HEK293 (cell line): ENCODE data around the gene PCBP4.

Experiments used
- CTCF ChIA-PET: fragments of 350-600 bp; formaldehyde crosslinking; extraction: SDS; loops from one replicate; lab custom pipeline; 2021; ENCODE audit warnings: antibody characterized with exemption; lab: Yijun Ruan, JAX
- POLR2A ChIA-PET: fragments of 300-600 bp; formaldehyde crosslinking; extraction: SDS; loops from one replicate; lab custom pipeline; 2020; ENCODE audit warnings: antibody characterized with exemption, inconsistent platforms; lab: Yijun Ruan, JAX
- H3K27ac ChIP-seq: fragments of 200-500 bp; sonication (Bioruptor generic); 2 replicates; pipeline ENCODE4 v1.5.1; 2014; ENCODE audit warnings: low read depth, low read length, control low read depth, inconsistent platforms; ENCODE audit errors: extremely low read depth
- H3K36me3 ChIP-seq, 2 experiments: fragments of 200-500 bp in 1 of 2; sonication (Bioruptor generic) in 1 of 2; 1 replicate in 1 of 2; 2 replicates in 1 of 2; pipeline ENCODE4 v1.5.1; 2014 to 2017; ENCODE audit warnings: inconsistent platforms in 2 of 2, low read length in 2 of 2; ENCODE audit not compliant: control insufficient read depth in 2 of 2, insufficient read depth in 1 of 2
- H3K4me1 ChIP-seq: fragments of 200-500 bp; sonication (Bioruptor generic); 2 replicates; pipeline ENCODE4 v1.5.1; 2014; ENCODE audit warnings: mild to moderate bottlenecking, low read length, inconsistent platforms; ENCODE audit not compliant: control insufficient read depth, insufficient read depth
- H3K4me3 ChIP-seq: 2 replicates; pipeline ENCODE4 v1.5.1; 2011; ENCODE audit warnings: low read depth, mild to moderate bottlenecking, control low read depth, low read length, moderate library complexity
- H3K9me3 ChIP-seq: fragments of 200-500 bp; sonication (Bioruptor generic); 2 replicates; pipeline ENCODE4 v1.5.1; 2014; ENCODE audit warnings: low read depth, low read length, inconsistent platforms; ENCODE audit not compliant: control insufficient read depth, insufficient read depth
- MYNN ChIP-seq: fragments of 450-650 bp; formaldehyde crosslinking; IDR thresholded peaks from 2 replicates; pipeline ENCODE4 v1.5.1; 2016; ENCODE audit warnings: missing biosample characterization, missing genetic modification characterization, borderline replicate concordance
- SALL2 ChIP-seq: fragments of 450-650 bp; formaldehyde crosslinking; IDR thresholded peaks from 2 replicates; pipeline ENCODE4 v1.5.0; 2017; ENCODE audit warnings: missing biosample characterization, mild to moderate bottlenecking, missing genetic modification characterization, borderline replicate concordance
- YY2 ChIP-seq: fragments of 450-650 bp; formaldehyde crosslinking; IDR thresholded peaks from 2 replicates; pipeline ENCODE4 v1.5.1; 2016; ENCODE audit warnings: missing biosample characterization, missing genetic modification characterization
- ZBTB8A ChIP-seq: fragments of 450-650 bp; formaldehyde crosslinking; IDR thresholded peaks from 2 replicates; pipeline ENCODE4 v1.5.1; 2016; ENCODE audit warnings: missing biosample characterization, missing genetic modification characterization
- ZNF132 ChIP-seq: fragments of 450-650 bp; formaldehyde crosslinking; IDR thresholded peaks from 2 replicates; pipeline ENCODE4 v1.5.1; 2017; ENCODE audit warnings: missing biosample characterization, missing genetic modification characterization, borderline replicate concordance
- ZNF16 ChIP-seq: fragments of 450-650 bp; formaldehyde crosslinking; IDR thresholded peaks from 2 replicates; pipeline ENCODE4 v1.5.1; 2016; ENCODE audit warnings: low read depth, missing biosample characterization, missing genetic modification characterization
- ZNF169 ChIP-seq: fragments of 450-650 bp; formaldehyde crosslinking; IDR thresholded peaks from 2 replicates; pipeline ENCODE4 v1.5.1; 2016; ENCODE audit warnings: missing biosample characterization, missing genetic modification characterization
- ZNF223 ChIP-seq: fragments of 450-650 bp; formaldehyde crosslinking; IDR thresholded peaks from 2 replicates; pipeline ENCODE4 v1.5.1; 2016; ENCODE audit warnings: missing biosample characterization, missing genetic modification characterization
- ZNF423 ChIP-seq: fragments of 450-650 bp; formaldehyde crosslinking; IDR thresholded peaks from 2 replicates; pipeline ENCODE4 v1.5.1; 2016; ENCODE audit warnings: missing biosample characterization, missing genetic modification characterization
- ZNF629 ChIP-seq: fragments of 450-650 bp; formaldehyde crosslinking; IDR thresholded peaks from 2 replicates; pipeline ENCODE4 v1.5.1; 2017; ENCODE audit warnings: missing biosample characterization, missing genetic modification characterization
- ZNF747 ChIP-seq: fragments of 450-650 bp; formaldehyde crosslinking; IDR thresholded peaks from 2 replicates; pipeline ENCODE4 v1.5.1; 2016; ENCODE audit warnings: missing biosample characterization, missing genetic modification characterization
- ZSCAN16 ChIP-seq: fragments of 450-650 bp; formaldehyde crosslinking; IDR thresholded peaks from 2 replicates; pipeline ENCODE4 v1.5.1; 2016; ENCODE audit warnings: missing biosample characterization, missing genetic modification characterization
- TF ChIP-seq, protein P1 (sequence below): fragments of 450-650 bp; formaldehyde crosslinking; IDR thresholded peaks from 2 replicates; pipeline ENCODE4 v1.5.1; 2016; ENCODE audit warnings: missing biosample characterization, missing genetic modification characterization
- TF ChIP-seq, protein P2 (sequence below): fragments of 450-650 bp; formaldehyde crosslinking; IDR thresholded peaks from 2 replicates; pipeline ENCODE4 v1.5.1; 2016; ENCODE audit warnings: missing biosample characterization, missing genetic modification characterization
- TF ChIP-seq, protein P3 (sequence below): fragments of 450-650 bp; formaldehyde crosslinking; IDR thresholded peaks from 2 replicates; pipeline ENCODE4 v1.5.0; 2017; ENCODE audit warnings: missing biosample characterization, missing genetic modification characterization, borderline replicate concordance
- TF ChIP-seq, protein P4 (sequence below): fragments of 450-650 bp; formaldehyde crosslinking; IDR thresholded peaks from 2 replicates; pipeline ENCODE4 v1.5.1; 2017; ENCODE audit warnings: missing biosample characterization, missing genetic modification characterization
- TF ChIP-seq, protein P5 (sequence below): fragments of 450-650 bp; formaldehyde crosslinking; IDR thresholded peaks from 2 replicates; pipeline ENCODE4 v1.5.1; 2016; ENCODE audit warnings: missing biosample characterization, missing genetic modification characterization, borderline replicate concordance
- TF ChIP-seq, protein P6 (sequence below): fragments of 450-650 bp; formaldehyde crosslinking; IDR thresholded peaks from 2 replicates; pipeline ENCODE4 v1.5.1; 2016; ENCODE audit warnings: missing biosample characterization, missing genetic modification characterization

The PCBP4 gene

DNA sequence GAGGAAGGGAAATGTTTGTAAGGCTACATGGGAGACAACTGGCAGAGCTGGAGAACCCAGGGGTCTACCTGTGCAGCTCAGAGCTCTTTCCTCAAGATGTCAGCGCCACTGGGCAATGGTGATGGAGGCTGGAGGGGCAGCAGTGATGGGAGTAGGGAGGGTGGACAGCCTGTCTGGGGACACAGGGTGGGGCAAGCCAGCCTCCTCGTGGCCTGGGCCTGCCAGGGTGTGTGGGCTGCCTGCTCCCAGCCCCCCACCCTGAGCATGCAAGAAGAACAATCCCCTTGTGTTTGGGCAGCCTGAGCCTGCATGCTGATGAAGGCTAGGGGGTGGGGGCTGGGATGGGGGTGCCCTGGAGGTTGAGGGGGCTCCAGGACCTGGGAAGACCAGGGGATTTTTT lies 1.2 kb downstream of the PCBP4 start:
- Histone ChIP-seq H3K9me3 (no peaks in the 10 kb centered on the region), H3K27ac (no peak overlapping the region), H3K36me3 (peaks cover 0 to 2% of the 10 kb centered on the region in 2 experiments; a peak in 1 of 3 replicates), H3K4me3 (no peak overlapping the region), H3K4me1 (0 out of 2 replicates have a peak, but pooled peaks cover 2% of the 10 kb centered on the region)
- CTCF ChIA-PET, result interaction anchor here (0.6 to 0.7 kb wide), 2 partner anchors 22 to 216 kb away, joined by 3 to 4 read pairs; no protein-coding TSS in a partner anchor
- POLR2A ChIA-PET, result interaction anchor here (1.6 kb wide), 1 partner anchor 17 kb away, joined by 6 read pairs; no protein-coding TSS in a partner anchor
- TF ChIP-seq, protein P1, sequence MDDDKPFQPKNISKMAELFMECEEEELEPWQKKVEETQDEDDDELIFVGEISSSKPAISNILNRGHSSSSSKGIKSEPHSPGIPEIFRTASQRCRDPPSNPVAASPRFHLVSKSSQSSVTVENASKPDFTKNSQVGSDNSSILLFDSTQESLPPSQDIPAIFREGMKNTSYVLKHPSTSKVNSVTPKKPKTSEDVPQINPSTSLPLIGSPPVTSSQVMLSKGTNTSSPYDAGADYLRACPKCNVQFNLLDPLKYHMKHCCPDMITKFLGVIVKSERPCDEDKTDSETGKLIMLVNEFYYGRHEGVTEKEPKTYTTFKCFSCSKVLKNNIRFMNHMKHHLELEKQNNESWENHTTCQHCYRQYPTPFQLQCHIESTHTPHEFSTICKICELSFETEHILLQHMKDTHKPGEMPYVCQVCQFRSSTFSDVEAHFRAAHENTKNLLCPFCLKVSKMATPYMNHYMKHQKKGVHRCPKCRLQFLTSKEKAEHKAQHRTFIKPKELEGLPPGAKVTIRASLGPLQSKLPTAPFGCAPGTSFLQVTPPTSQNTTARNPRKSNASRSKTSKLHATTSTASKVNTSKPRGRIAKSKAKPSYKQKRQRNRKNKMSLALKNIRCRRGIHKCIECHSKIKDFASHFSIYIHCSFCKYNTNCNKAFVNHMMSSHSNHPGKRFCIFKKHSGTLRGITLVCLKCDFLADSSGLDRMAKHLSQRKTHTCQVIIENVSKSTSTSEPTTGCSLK (tag by site-specific recombination), result no peak
- no peak for TF ChIP-seq ZNF16 (tag by site-specific recombination)

DNA sequence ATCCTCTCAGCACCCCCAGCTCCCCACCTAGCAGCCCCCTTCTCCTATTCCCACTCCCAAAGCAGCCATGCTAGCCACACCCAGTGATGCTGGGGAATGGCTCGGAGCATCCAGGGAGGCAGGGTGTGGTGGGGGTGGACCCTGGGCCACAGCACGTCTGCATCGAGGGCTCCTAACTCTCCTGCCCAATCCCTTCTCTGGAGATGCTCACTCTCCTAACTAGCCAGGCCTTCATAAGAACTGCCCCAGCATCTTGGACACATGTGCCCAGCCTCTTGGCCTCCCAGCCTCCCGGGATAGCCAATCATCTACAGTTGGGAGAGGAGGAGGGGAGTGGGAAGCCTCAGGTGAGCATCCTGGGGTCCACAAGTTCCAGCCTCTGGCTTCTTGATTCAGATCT lies 2.7 kb downstream of the PCBP4 start:
- Histone ChIP-seq H3K36me3 (peaks cover 0 to 12% of the 10 kb centered on the region in 2 experiments; a peak in 1 of 3 replicates), H3K4me3 (no peak overlapping the region), H3K27ac (no peak overlapping the region), H3K9me3 (no peaks in the 10 kb centered on the region), H3K4me1 (0 out of 2 replicates have a peak, but pooled peaks cover 2% of the 10 kb centered on the region)
- ChIA-PET POLR2A (interaction anchor here (0.8 kb wide), 1 partner anchor 26 kb away, joined by 3 read pairs; no protein-coding TSS in a partner anchor), CTCF (interaction anchor here (1.2 to 2.3 kb wide), 2 partner anchors 10 to 23 kb away, joined by 3 to 12 read pairs; partner anchors contain the start of genes ABHD14A, ABHD14B, PARP3 and RRP9)
- TF ChIP-seq ZSCAN16 (tag by site-specific recombination) (no peak), ZNF747 (no peak), SALL2 (tag by site-specific recombination) (no peak), ZBTB8A (no peak), ZNF423 (tag by site-specific recombination) (no peak), ZNF169 (tag by site-specific recombination) (no peak), ZNF223 (tag by site-specific recombination) (no peak), YY2 (tag by site-specific recombination) (no peak), MYNN (tag by site-specific recombination) (no peak), ZNF132 (no peak), ZNF629 (tag by site-specific recombination) (no peak)
- TF ChIP-seq, protein P2, sequence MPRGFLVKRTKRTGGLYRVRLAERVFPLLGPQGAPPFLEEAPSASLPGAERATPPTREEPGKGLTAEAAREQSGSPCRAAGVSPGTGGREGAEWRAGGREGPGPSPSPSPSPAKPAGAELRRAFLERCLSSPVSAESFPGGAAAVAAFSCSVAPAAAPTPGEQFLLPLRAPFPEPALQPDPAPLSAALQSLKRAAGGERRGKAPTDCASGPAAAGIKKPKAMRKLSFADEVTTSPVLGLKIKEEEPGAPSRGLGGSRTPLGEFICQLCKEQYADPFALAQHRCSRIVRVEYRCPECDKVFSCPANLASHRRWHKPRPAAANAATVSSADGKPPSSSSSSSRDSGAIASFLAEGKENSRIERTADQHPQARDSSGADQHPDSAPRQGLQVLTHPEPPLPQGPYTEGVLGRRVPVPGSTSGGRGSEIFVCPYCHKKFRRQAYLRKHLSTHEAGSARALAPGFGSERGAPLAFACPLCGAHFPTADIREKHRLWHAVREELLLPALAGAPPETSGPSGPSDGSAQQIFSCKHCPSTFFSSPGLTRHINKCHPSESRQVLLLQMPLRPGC (tag by site-specific recombination), result no peak
- TF ChIP-seq, protein P3, sequence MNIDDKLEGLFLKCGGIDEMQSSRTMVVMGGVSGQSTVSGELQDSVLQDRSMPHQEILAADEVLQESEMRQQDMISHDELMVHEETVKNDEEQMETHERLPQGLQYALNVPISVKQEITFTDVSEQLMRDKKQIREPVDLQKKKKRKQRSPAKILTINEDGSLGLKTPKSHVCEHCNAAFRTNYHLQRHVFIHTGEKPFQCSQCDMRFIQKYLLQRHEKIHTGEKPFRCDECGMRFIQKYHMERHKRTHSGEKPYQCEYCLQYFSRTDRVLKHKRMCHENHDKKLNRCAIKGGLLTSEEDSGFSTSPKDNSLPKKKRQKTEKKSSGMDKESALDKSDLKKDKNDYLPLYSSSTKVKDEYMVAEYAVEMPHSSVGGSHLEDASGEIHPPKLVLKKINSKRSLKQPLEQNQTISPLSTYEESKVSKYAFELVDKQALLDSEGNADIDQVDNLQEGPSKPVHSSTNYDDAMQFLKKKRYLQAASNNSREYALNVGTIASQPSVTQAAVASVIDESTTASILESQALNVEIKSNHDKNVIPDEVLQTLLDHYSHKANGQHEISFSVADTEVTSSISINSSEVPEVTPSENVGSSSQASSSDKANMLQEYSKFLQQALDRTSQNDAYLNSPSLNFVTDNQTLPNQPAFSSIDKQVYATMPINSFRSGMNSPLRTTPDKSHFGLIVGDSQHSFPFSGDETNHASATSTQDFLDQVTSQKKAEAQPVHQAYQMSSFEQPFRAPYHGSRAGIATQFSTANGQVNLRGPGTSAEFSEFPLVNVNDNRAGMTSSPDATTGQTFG, result no peak
- TF ChIP-seq, protein P4, sequence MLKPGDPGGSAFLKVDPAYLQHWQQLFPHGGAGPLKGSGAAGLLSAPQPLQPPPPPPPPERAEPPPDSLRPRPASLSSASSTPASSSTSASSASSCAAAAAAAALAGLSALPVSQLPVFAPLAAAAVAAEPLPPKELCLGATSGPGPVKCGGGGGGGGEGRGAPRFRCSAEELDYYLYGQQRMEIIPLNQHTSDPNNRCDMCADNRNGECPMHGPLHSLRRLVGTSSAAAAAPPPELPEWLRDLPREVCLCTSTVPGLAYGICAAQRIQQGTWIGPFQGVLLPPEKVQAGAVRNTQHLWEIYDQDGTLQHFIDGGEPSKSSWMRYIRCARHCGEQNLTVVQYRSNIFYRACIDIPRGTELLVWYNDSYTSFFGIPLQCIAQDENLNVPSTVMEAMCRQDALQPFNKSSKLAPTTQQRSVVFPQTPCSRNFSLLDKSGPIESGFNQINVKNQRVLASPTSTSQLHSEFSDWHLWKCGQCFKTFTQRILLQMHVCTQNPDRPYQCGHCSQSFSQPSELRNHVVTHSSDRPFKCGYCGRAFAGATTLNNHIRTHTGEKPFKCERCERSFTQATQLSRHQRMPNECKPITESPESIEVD, result no peak
- TF ChIP-seq, protein P5, sequence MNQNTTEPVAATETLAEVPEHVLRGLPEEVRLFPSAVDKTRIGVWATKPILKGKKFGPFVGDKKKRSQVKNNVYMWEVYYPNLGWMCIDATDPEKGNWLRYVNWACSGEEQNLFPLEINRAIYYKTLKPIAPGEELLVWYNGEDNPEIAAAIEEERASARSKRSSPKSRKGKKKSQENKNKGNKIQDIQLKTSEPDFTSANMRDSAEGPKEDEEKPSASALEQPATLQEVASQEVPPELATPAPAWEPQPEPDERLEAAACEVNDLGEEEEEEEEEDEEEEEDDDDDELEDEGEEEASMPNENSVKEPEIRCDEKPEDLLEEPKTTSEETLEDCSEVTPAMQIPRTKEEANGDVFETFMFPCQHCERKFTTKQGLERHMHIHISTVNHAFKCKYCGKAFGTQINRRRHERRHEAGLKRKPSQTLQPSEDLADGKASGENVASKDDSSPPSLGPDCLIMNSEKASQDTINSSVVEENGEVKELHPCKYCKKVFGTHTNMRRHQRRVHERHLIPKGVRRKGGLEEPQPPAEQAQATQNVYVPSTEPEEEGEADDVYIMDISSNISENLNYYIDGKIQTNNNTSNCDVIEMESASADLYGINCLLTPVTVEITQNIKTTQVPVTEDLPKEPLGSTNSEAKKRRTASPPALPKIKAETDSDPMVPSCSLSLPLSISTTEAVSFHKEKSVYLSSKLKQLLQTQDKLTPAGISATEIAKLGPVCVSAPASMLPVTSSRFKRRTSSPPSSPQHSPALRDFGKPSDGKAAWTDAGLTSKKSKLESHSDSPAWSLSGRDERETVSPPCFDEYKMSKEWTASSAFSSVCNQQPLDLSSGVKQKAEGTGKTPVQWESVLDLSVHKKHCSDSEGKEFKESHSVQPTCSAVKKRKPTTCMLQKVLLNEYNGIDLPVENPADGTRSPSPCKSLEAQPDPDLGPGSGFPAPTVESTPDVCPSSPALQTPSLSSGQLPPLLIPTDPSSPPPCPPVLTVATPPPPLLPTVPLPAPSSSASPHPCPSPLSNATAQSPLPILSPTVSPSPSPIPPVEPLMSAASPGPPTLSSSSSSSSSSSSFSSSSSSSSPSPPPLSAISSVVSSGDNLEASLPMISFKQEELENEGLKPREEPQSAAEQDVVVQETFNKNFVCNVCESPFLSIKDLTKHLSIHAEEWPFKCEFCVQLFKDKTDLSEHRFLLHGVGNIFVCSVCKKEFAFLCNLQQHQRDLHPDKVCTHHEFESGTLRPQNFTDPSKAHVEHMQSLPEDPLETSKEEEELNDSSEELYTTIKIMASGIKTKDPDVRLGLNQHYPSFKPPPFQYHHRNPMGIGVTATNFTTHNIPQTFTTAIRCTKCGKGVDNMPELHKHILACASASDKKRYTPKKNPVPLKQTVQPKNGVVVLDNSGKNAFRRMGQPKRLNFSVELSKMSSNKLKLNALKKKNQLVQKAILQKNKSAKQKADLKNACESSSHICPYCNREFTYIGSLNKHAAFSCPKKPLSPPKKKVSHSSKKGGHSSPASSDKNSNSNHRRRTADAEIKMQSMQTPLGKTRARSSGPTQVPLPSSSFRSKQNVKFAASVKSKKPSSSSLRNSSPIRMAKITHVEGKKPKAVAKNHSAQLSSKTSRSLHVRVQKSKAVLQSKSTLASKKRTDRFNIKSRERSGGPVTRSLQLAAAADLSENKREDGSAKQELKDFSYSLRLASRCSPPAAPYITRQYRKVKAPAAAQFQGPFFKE (tag by site-specific recombination), result no peak
- TF ChIP-seq, protein P6, sequence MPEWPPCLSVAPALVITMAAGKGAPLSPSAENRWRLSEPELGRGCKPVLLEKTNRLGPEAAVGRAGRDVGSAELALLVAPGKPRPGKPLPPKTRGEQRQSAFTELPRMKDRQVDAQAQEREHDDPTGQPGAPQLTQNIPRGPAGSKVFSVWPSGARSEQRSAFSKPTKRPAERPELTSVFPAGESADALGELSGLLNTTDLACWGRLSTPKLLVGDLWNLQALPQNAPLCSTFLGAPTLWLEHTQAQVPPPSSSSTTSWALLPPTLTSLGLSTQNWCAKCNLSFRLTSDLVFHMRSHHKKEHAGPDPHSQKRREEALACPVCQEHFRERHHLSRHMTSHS (tag by site-specific recombination), result no peak
